ENCODE data around the gene FCN2. TPM values are rescaled to one million over a fixed set of nuclear protein-coding genes. Genes with fewer than 3 reads are reported as not detected.
"Not testable (repeated sequence)": the region's sequence is repeated elsewhere in the genome, so short reads cannot be mapped to it uniquely, and the experiment has no call there.

The FCN2 gene
- total RNA-seq, 1 donor from 2014 or later = not detected

- no peak for DNase-seq (ENCODE audit: low spot score)
Measured at GRCh38 chr9:134847138-134847537, 33.5 kb upstream of the FCN2 start.

- no peak for DNase-seq (ENCODE audit: low spot score)
Measured at GRCh38 chr9:134847752-134848432, 32.7 kb upstream of the FCN2 start.

- no peak for DNase-seq (ENCODE audit: low spot score)
Measured at GRCh38 chr9:134848504-134848903, 32.1 kb upstream of the FCN2 start.

- DNase-seq (ENCODE audit: low spot score) = no peak
Measured at GRCh38 chr9:134850611-134851010, 30.0 kb upstream of the FCN2 start.

- no peak for DNase-seq (ENCODE audit: low spot score)
Measured at GRCh38 chr9:134851020-134851419, 29.6 kb upstream of the FCN2 start.

GRCh38 chr9:134852906-134853654, 27.5 kb upstream of the FCN2 start:
- no peak for DNase-seq (ENCODE audit: low spot score)

GRCh38 chr9:134853893-134854292, 26.7 kb upstream of the FCN2 start:
- no peak for DNase-seq (ENCODE audit: low spot score)

GRCh38 chr9:134854541-134854981, 26.0 kb upstream of the FCN2 start:
- DNase-seq (ENCODE audit: low spot score) = no peak

- no peak for DNase-seq (ENCODE audit: low spot score)
Measured at GRCh38 chr9:134855231-134855899, 25.2 kb upstream of the FCN2 start.

- no peak for DNase-seq (ENCODE audit: low spot score)
Measured at GRCh38 chr9:134855900-134856377, 24.7 kb upstream of the FCN2 start.

- DNase-seq (ENCODE audit: low spot score) = not testable (repeated sequence)
Measured at GRCh38 chr9:134857451-134857850, 23.2 kb upstream of the FCN2 start.

GRCh38 chr9:134858051-134858841, 22.4 kb upstream of the FCN2 start:
- DNase-seq (ENCODE audit: low spot score) = no peak

GRCh38 chr9:134860510-134860909, 20.1 kb upstream of the FCN2 start:
- no peak for DNase-seq (ENCODE audit: low spot score)

GRCh38 chr9:134861595-134862334, 18.8 kb upstream of the FCN2 start:
- DNase-seq (ENCODE audit: low spot score) = no peak

GRCh38 chr9:134863306-134863902, 17.2 kb upstream of the FCN2 start:
- DNase-seq (ENCODE audit: low spot score) = no peak

- no peak for DNase-seq (ENCODE audit: low spot score)
Measured at GRCh38 chr9:134863941-134864820, 16.4 kb upstream of the FCN2 start.

- DNase-seq (ENCODE audit: low spot score) = no peak
Measured at GRCh38 chr9:134864821-134865190, 15.8 kb upstream of the FCN2 start.

- DNase-seq (ENCODE audit: low spot score) = no peak
Measured at GRCh38 chr9:134867917-134868750, 12.5 kb upstream of the FCN2 start.

Measured in umbilical cord (tissue), 2 donors.